ENCODE measurements around the gene ST7.
"Not testable (repeated sequence)": the region's sequence is repeated elsewhere in the genome, so short reads cannot be mapped to it uniquely, and the experiment has no call there.

Gene ST7

GRCh38 chr7:117010375-117011133 lies 57.3 kb downstream of the ST7 start:
- peak; percentile 45 for DNase-seq

- no peak for DNase-seq
Measured at GRCh38 chr7:117011419-117012260, 58.3 kb downstream of the ST7 start.

GRCh38 chr7:117012284-117012683 lies 59.0 kb downstream of the ST7 start:
- DNase-seq = no peak

GRCh38 chr7:117012696-117013095 lies 59.4 kb downstream of the ST7 start:
- no peak for DNase-seq

DNA sequence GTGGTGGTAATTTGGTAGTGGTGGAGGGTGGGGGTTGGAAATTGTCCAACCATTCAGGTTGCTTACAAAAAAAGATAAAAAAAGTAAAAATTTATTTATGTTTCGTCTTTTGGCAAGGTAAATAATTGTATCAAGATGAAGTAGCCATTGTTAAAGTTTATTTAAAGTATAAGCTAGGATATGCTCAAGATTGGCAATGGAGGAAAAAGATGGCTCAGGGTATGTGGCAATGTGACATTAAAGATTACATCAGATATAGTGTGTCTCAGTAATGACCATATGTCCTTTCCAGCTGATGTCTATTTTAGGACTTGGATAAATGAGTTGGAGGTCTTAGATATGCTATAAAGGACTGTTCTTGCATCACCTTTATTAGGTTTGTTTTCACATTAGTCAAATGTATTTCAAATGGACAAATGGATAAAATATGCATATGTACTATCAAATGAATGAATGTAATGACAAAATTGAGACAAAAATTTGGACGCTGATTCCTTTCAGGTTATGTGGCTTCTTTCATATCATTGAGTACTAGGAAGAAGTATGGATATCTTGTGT lies 60.9 kb downstream of the ST7 start:
- DNase-seq = no peak

DNA sequence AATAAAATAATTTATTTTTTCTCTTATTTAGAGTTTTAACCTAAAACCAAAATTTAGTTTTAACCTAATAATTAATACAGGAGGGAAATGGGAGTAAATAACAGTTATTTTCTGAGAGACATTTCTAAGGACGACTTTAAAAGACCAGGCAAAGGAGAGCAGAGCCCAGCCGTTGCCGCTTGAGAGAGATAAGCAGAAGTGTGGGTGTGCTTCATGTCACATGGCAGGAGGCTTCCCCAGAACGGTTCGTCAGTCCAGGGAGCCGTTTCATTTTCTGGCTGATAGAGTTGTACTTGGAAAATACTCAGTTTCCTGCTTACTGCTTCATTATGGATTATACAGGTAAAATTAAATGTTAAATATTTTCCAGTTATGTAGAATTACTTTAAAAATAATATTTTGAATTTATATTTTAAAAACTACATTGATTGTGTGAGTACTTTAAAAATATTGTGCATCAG lies 61.4 kb downstream of the ST7 start:
- no peak for DNase-seq

DNA sequence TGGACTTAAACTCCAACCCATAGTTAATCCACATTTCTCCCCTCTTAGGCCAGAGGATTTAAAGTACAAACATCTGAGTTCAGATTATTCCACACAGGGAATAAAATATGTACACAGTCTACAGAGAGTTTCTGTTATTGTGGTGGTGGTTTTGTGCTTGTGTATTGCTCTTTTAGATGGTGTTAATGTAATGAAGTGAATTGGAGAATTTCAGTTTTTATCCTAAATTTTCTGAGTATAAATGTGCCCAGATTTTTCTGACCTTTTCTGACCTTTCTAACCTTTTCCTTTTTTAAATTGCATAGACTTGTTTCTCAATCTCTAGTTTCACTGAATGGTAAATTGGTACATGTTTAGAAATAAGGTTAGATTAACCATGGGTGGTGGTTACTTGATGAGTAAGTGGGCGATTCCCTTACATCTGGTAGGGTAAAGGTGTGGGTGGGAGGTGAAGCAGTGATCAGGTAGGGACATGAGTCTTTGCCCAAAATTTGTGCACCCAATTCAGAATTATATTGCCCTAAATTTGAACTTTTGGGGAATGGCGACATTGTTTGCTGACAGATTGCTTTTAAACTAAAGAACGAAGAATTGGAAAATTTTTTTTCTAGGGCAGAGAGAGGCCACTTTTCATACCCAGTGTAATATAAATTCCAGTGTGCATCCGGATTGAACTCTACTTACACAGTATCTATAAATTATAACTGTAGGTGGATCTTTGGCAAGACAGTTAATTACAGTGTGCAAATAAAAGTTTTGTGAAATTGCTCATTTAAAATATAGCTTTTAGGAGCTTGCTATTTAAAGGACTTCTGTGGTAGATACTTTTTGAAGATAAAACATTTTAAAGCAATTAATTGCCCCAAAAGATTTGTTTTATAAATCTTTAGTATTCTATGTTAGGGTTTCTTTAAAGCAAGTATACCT lies 62.2 kb downstream of the ST7 start:
- no peak for DNase-seq

GRCh38 chr7:117017017-117017451 lies 63.7 kb downstream of the ST7 start:
- DNase-seq = no peak

DNA sequence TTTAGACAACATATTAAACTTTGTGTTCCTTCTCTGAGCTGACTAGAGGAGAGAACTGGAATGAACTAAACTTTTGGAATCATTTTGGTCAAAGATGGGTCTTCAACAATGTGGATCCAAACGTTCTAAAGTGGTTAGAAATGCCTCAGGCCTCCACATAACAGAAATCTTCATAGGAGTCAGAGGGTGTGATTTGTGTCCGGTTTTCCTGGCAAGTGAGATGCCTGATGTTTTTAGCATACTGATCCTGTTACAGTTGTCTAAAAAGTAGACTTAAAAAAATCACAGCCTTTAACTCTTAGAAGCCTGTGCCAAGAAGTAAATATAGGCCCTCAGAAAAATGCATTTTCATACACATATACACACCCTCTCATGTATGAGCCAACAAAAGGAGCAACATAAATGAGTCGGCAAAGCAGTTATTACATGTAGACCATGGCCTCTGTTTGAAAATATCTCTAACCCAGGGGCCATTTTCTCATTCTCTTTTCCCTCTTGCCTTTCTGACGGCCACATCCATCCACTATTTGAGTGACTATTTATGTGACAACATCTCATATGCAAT lies 64.5 kb downstream of the ST7 start:
- no peak for DNase-seq

- DNase-seq = no peak
Measured at GRCh38 chr7:117018713-117019112, 65.4 kb downstream of the ST7 start.

DNA sequence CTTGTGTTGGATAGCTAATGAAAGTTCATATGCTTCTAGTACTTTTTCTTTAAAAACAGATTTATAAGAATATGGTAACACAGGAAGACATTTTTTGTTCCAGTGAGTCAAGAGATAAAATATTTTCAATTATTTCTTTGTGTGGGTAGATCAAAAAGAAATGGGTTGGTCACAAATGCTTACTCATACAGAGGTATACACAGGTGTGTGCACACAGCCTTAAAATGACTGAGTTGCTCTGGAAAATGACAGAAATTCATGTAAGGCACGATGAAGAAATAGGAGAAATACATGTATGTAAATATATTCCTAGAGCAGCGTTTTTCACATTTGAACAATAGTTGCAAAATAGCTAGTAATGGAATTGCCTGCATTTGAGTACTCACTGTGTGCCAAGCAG lies 66.0 kb downstream of the ST7 start:
- DNase-seq = no peak

DNA sequence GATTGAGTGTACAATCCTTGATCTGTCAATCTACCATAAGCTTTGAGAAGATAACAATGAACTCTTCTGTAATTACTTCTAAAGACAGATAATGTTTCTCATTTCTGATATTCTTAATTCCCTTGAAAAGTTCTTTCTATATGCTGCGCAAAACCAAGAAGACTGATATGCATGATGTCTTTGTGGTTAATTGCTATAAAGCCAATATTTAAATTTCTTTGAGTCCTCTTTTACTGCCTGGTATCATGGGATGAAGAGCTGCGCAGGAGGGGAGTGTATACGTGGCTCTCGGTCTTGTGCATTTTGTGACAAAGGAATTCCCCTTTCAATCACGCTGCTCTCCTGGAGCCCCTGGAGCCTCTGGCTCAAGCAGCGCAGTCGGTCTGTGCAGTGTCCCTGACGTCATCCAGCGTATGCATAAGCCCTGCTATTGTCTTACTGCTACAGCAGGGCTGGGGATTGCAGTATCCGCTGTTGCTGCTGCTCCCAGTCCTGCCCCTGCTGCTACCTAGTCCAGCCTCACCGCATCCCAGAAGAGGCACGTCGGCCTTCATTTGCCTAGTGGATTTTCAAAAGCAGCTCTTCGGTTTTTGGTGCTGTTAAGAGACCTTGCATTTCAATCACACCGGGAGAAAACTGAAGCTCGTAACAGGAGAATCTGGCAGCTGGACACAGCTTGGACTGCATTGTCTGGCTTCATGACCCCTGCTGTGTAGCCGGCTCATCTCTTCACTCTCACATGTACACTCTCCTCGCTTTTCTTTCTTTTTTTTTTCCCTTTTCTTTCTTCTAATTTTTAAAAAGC lies 66.7 kb downstream of the ST7 start:
- DNase-seq = no peak

DNA sequence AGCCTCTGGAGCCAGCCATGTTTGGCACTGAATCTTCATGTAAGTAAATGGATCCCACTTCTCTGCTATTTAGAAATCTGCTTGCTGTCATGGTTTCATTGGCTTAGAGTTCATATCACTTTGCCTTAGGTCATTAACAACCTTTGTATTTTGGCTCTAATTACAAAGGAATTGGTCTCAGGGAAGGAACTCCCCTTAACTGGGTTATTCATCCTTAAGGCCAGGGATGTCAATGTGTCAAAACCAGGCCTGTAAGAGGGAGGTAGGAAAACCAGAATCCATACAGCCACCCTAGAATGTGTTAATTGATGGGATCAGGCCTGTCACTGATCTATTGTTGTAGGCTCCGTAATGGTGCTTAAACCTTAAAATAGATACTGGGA lies 67.3 kb downstream of the ST7 start:
- DNase-seq = no peak

DNA sequence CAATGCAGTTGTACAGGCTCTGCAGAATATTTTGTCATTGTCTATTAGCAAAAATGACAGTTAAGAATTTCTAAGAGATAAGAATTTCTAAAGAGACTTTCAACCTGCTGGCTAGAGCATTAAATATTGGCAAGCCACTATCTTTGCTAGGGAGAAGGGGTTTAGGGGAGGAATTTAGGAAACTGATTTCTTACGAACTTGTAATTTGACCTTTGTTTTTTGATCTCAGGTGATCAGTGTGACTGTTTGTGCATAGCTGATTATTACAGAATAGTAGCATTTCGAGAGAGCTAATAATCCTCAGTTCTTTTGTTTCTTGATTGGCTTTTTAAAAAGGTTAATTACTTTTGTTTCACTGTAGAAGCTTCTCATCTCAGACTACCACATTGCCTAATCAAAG lies 68.1 kb downstream of the ST7 start:
- no peak for DNase-seq

- no peak for DNase-seq
Measured at GRCh38 chr7:117021986-117022385, 68.7 kb downstream of the ST7 start.

DNA sequence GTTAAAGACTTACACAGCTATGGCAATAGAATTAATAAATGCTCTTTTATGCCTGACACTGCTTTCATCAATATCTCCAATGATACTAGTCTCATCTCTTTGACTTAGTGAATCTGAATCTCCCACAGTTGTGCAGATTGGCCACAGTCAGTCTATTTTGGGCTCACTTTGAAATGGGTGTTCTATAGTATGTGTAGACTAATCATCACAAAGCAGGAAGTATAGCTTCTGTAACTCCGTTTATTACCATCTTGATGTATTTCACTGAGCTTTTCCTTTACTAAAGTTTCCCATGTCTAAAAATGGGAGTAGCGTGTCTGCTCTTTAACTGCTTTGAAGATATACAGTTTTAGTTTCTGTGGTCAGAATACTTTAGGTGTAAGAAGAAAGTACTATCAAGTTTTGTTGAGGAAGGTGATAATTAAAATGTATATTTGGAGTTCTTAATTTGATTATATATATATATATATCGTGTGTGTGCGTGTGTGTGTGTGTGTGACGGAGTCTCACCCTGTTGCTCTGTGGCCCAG lies 70.1 kb downstream of the ST7 start:
- no peak for DNase-seq

DNA sequence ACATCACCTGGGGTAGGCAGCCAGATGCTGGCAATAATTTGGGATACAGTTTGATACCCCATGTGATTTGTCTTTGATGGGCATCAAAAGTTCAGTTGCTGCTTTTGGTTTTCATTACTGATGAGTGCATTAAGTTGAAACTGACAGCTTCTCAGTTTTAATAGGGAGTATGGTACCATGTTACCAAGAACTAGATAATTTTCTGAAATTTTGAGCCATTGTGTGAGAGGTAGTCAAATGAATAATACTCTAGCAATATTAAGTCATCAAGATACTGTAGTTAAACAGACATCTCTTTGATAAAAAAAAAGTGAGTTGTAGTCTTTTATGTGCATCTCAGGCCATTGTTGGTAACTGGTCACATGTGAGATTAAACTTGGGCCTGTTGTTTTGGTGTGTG lies 71.5 kb downstream of the ST7 start:
- DNase-seq = no peak

GRCh38 chr7:117025891-117026290 lies 72.6 kb downstream of the ST7 start:
- DNase-seq = no peak

DNA sequence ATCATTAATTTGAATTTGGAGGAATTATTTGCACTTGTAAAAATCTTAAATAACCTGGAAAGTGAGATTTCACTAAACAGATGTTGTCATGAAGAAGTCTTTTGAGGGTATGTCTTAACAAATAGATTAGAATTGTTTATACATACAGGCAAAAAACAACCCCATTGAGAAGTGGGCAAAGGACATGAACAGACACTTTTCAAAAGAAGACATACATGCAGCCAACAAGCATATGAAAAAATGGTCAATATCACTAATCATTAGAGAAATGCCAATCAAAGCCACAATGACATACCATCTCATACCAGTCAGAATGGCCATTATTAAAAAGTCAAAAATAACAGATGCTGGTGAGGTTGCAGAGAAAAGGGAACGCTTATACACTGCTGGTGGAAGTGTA lies 77.0 kb downstream of the ST7 start:
- DNase-seq = not testable (repeated sequence)

DNA sequence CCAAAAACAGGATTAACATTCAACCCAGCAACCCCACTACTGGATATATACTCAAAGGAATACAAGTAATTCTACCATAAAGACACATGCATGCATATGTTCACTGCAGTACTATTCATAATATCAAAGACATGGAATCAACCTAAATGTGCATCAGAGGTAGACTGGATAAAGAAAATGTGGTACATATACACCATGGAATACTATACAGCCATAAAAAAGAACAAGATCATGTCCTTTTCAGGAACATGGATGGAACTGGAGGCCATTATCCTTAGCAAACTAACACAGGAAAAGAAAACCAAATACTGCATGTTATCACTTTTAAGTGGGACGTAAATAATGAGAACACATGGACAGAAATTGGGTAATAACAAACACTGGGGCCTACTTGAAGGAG lies 77.5 kb downstream of the ST7 start:
- DNase-seq = not testable (repeated sequence)

DNA sequence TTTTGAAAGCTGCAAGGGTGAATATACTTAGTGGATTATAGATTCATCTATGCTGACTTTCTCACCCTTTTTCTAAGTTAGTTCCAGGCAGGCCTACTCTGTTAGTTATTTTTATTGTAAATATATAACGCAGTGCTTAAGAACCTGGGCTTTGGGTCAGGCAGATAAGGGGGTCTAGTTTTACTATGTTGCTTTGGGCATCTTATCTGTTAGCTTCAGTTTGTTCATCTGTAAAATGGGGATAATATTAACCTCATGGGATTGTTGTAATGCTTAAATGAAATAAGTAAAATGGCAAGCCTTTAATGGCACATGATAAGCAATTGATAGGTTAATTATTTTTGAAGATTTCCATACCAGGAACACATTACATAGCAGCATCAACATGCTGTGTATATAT lies 79.5 kb downstream of the ST7 start:
- DNase-seq = no peak

Data from activated naive CD4-positive, alpha-beta T cell treated with anti-CD3 and anti-CD28 coated beads, Interleukin-2, amount 50 U/mL, for 16 hours (primary cell).